ENCODE data around the gene GPC5.

- TF ChIP-seq EZH2 (IDR thresholded peaks at IDR 0.05; ENCODE audit: borderline replicate concordance, low read depth, low read length, poor library complexity, severe bottlenecking) (no peak), CTCF (conservative IDR thresholded peaks at IDR 0.05; ENCODE audit: low read depth, low read length) (no peak)
Observed at GRCh38 chr13:91596842-91597241, 198.4 kb downstream of the GPC5 start.

Measured in A673 (cell line).